Stimulated activated naive CD8-positive, alpha-beta T cell treated with anti-CD3 and anti-CD28 coated beads, Interleukin-15, amount 100 ng/mL, for 72 hours (primary cell): ENCODE data around the gene ZBP1.

Experiments
- ATAC-seq: fragments of 150-1000 bp; cut with Tn5 transposase; 2 replicates; pipeline ENCODE4 v1.10.0; 2021; ENCODE audit warnings: mild to moderate bottlenecking, moderate library complexity
- DNase-seq, 2 donors: peaks; one replicate each; pipeline ENCODE4 v3.0.0; 2021 to 2022
- H3K27ac Mint-ChIP-seq, 2 donors: one replicate each; pipeline ENCODE4 v1.8.0; 2022; ENCODE audit warnings: mild to moderate bottlenecking in 2 of 2, mixed read lengths in 2 of 2, moderate library complexity in 2 of 2
- H3K27me3 Mint-ChIP-seq: one replicate; pipeline ENCODE4 v1.8.0; 2022; ENCODE audit warnings: mixed read lengths
- H3K4me1 Mint-ChIP-seq: one replicate; pipeline ENCODE4 v1.8.0; 2022; ENCODE audit warnings: mild to moderate bottlenecking, mixed read lengths
- H3K4me3 Mint-ChIP-seq, 2 donors: one replicate each; pipeline ENCODE4 v1.8.0; 2022; ENCODE audit warnings: mild to moderate bottlenecking in 2 of 2, mixed read lengths in 2 of 2, moderate library complexity in 1 of 2
- H3K9me3 Mint-ChIP-seq, 2 donors: one replicate each; pipeline ENCODE4 v1.8.0; 2022; ENCODE audit warnings: mixed read lengths in 2 of 2

The ZBP1 gene

GRCh38 chr20:57571782-57572416, 48.3 kb downstream of the ZBP1 start:
- no peaks in the 10 kb centered on the region for H3K4me1 Mint-ChIP-seq
- no peaks in the 10 kb centered on the region for H3K9me3 Mint-ChIP-seq
- peaks cover 40% of the 10 kb centered on the region for H3K27me3 Mint-ChIP-seq
- H3K4me3 Mint-ChIP-seq: no peak overlapping the region
- no peak overlapping the region for H3K27ac Mint-ChIP-seq
- ATAC-seq (no peak), DNase-seq (no peak)

- H3K27me3 Mint-ChIP-seq: peaks cover 41% of the 10 kb centered on the region
- H3K4me3 Mint-ChIP-seq: no peak overlapping the region
Observed at GRCh38 chr20:57570920-57571319, 49.3 kb downstream of the ZBP1 start.

GRCh38 chr20:57570145-57570850, 49.9 kb downstream of the ZBP1 start:
- no peak overlapping the region for H3K4me3 Mint-ChIP-seq
- H3K4me1 Mint-ChIP-seq: no peaks in the 10 kb centered on the region
- no peak overlapping the region for H3K27ac Mint-ChIP-seq
- DNase-seq: no peak
- H3K9me3 Mint-ChIP-seq: no peaks in the 10 kb centered on the region
- no peak for ATAC-seq
- H3K27me3 Mint-ChIP-seq: peaks cover 41% of the 10 kb centered on the region

More at GRCh38 chr20:57570920-57571319, 49.3 kb downstream of the ZBP1 start:
- DNase-seq: no peak
- ATAC-seq: no peak
- no peak overlapping the region for H3K27ac Mint-ChIP-seq
- H3K4me1 Mint-ChIP-seq: no peaks in the 10 kb centered on the region
- H3K9me3 Mint-ChIP-seq: no peaks in the 10 kb centered on the region

- ATAC-seq: no peak
- peaks cover 41% of the 10 kb centered on the region for H3K27me3 Mint-ChIP-seq
- DNase-seq: no peak
- no peaks in the 10 kb centered on the region for H3K9me3 Mint-ChIP-seq
- H3K4me1 Mint-ChIP-seq: no peaks in the 10 kb centered on the region
- H3K27ac Mint-ChIP-seq: no peak overlapping the region
- H3K4me3 Mint-ChIP-seq: no peak overlapping the region
Observed at GRCh38 chr20:57568960-57569359, 51.3 kb downstream of the ZBP1 start.

GRCh38 chr20:57568088-57568896, 51.9 kb downstream of the ZBP1 start:
- no peaks in the 10 kb centered on the region for H3K9me3 Mint-ChIP-seq
- H3K4me1 Mint-ChIP-seq: no peaks in the 10 kb centered on the region

GRCh38 chr20:57567471-57568079, 52.7 kb downstream of the ZBP1 start:
- no peak for DNase-seq
- Mint-ChIP-seq H3K4me3 (no peak overlapping the region), H3K27me3 (peaks cover 35% of the 10 kb centered on the region), H3K27ac (peak overlapping the region in 1 of 2 donors; percentile 82), H3K4me1 (no peaks in the 10 kb centered on the region), H3K9me3 (no peaks in the 10 kb centered on the region)
- no peak for ATAC-seq

More at GRCh38 chr20:57568088-57568896, 51.9 kb downstream of the ZBP1 start:
- ATAC-seq (no peak), DNase-seq (no peak)
- Mint-ChIP-seq H3K4me3 (no peak overlapping the region), H3K27me3 (peaks cover 41% of the 10 kb centered on the region), H3K27ac (no peak overlapping the region)

- H3K27me3 Mint-ChIP-seq: peaks cover 33% of the 10 kb centered on the region
Observed at GRCh38 chr20:57566803-57567459, 53.3 kb downstream of the ZBP1 start.

GRCh38 chr20:57566399-57566798, 53.8 kb downstream of the ZBP1 start:
- no peak overlapping the region for H3K27ac Mint-ChIP-seq
- no peak overlapping the region for H3K4me3 Mint-ChIP-seq
- H3K4me1 Mint-ChIP-seq: no peaks in the 10 kb centered on the region
- no peaks in the 10 kb centered on the region for H3K9me3 Mint-ChIP-seq
- DNase-seq (no peak), ATAC-seq (no peak)
- H3K27me3 Mint-ChIP-seq: peaks cover 33% of the 10 kb centered on the region

More at GRCh38 chr20:57566803-57567459, 53.3 kb downstream of the ZBP1 start:
- H3K4me3 Mint-ChIP-seq: no peak overlapping the region
- DNase-seq (no peak), ATAC-seq (no peak)
- no peak overlapping the region for H3K27ac Mint-ChIP-seq
- H3K4me1 Mint-ChIP-seq: no peaks in the 10 kb centered on the region
- H3K9me3 Mint-ChIP-seq: no peaks in the 10 kb centered on the region

- ATAC-seq (no peak), DNase-seq (no peak)
- H3K4me3 Mint-ChIP-seq: no peak overlapping the region
- H3K27ac Mint-ChIP-seq: no peak overlapping the region
- no peaks in the 10 kb centered on the region for H3K4me1 Mint-ChIP-seq
- H3K27me3 Mint-ChIP-seq: peaks cover 32% of the 10 kb centered on the region
- H3K9me3 Mint-ChIP-seq: no peaks in the 10 kb centered on the region
Observed at GRCh38 chr20:57564951-57565642, 55.1 kb downstream of the ZBP1 start.

- H3K27ac Mint-ChIP-seq: no peak overlapping the region
- no peak overlapping the region for H3K4me3 Mint-ChIP-seq
- no peak for DNase-seq
- H3K27me3 Mint-ChIP-seq: peaks cover 26% of the 10 kb centered on the region
- no peaks in the 10 kb centered on the region for H3K4me1 Mint-ChIP-seq
- ATAC-seq: no peak
- H3K9me3 Mint-ChIP-seq: no peaks in the 10 kb centered on the region
Observed at GRCh38 chr20:57564180-57564802, 55.9 kb downstream of the ZBP1 start.

- H3K9me3 Mint-ChIP-seq: no peaks in the 10 kb centered on the region
- H3K4me1 Mint-ChIP-seq: no peaks in the 10 kb centered on the region
- DNase-seq (no peak), ATAC-seq (no peak)
- H3K27me3 Mint-ChIP-seq: peaks cover 26% of the 10 kb centered on the region
- no peak overlapping the region for H3K4me3 Mint-ChIP-seq
- no peak overlapping the region for H3K27ac Mint-ChIP-seq
Observed at GRCh38 chr20:57563522-57563921, 56.7 kb downstream of the ZBP1 start.

- Mint-ChIP-seq H3K4me1 (no peaks in the 10 kb centered on the region), H3K27me3 (peaks cover 22% of the 10 kb centered on the region), H3K9me3 (no peaks in the 10 kb centered on the region), H3K27ac (peak overlapping the region in 1 of 2 donors; percentile 31), H3K4me3 (no peak overlapping the region)
- DNase-seq (no peak), ATAC-seq (no peak)
Observed at GRCh38 chr20:57562541-57563465, 57.4 kb downstream of the ZBP1 start.

GRCh38 chr20:57561356-57562279, 58.6 kb downstream of the ZBP1 start:
- DNase-seq: no peak
- H3K27ac Mint-ChIP-seq: no peak overlapping the region
- ATAC-seq: no peak
- H3K4me3 Mint-ChIP-seq: no peak overlapping the region
- H3K9me3 Mint-ChIP-seq: no peaks in the 10 kb centered on the region
- H3K4me1 Mint-ChIP-seq: no peaks in the 10 kb centered on the region
- peaks cover 25% of the 10 kb centered on the region for H3K27me3 Mint-ChIP-seq
